ENCODE results near the gene FAM83D. TPM values are rescaled to one million over a fixed set of nuclear protein-coding genes. Genes with fewer than 3 reads are reported as not detected.
"Not testable (repeated sequence)": the region's sequence is repeated elsewhere in the genome, so short reads cannot be mapped to it uniquely, and the experiment has no call there.

The FAM83D gene
- total RNA-seq, 1 donor from 2014 or later: 0.77 TPM

DNA sequence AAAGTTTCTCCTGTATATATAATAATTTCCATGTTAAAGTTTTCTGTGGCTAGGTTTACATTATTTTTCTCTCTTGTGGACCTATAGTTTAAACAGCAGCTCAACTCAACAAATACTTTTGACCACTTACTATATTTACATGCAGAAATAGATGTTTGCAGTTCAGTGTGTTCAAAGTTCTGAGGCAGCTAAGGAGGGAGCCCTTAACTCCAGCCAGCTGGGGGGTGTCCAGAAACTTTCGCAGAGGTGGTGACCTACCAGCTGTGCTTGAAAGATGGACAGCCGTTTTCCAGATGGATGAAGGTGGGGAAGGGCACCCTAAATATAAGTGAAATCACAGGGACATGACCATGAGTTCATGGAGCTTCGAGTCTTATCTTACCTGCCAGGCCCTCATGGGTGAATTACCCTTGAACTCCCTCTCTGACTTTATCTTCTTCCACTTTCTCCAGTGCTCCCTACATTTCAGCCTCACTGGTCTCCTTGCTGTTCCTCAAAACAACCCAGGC is 69.4 kb downstream of the FAM83D start:
- peaks cover 85% of the 10 kb centered on the region for H3K36me3 ChIP-seq
- intact Hi-C loops (cut with micrococcal nuclease): no loop called here
- H3K4me1 ChIP-seq: peaks cover 4% of the 10 kb centered on the region
- H3K9me3 ChIP-seq (replicated peaks): no peaks in the 10 kb centered on the region
- no peak overlapping the region for H3K27ac ChIP-seq (replicated peaks)
- H3K4me3 ChIP-seq: no peak overlapping the region
- DNase-seq: no peak
- H3K27me3 ChIP-seq (ENCODE audit: low read depth): no peaks in the 10 kb centered on the region
- no peak for TF ChIP-seq CTCF (IDR thresholded peaks at IDR 0.05; ENCODE audit: borderline replicate concordance)

GRCh38 chr20:38996866-38997265 is 70.6 kb downstream of the FAM83D start:
- H3K9me3 ChIP-seq (replicated peaks); H3K27ac ChIP-seq (replicated peaks); intact Hi-C loops (cut with micrococcal nuclease); H3K27me3 ChIP-seq (ENCODE audit: low read depth); H3K4me1 ChIP-seq; DNase-seq; H3K4me3 ChIP-seq: not testable (repeated sequence)
- peaks cover 86% of the 10 kb centered on the region for H3K36me3 ChIP-seq

GRCh38 chr20:38997622-38998021 is 71.4 kb downstream of the FAM83D start:
- Histone ChIP-seq H3K36me3 (peaks cover 91% of the 10 kb centered on the region), H3K9me3 (replicated peaks) (no peaks in the 10 kb centered on the region), H3K27me3 (ENCODE audit: low read depth) (no peaks in the 10 kb centered on the region), H3K4me3 (no peak overlapping the region), H3K27ac (replicated peaks) (no peak overlapping the region), H3K4me1 (no peaks in the 10 kb centered on the region)
- intact Hi-C loops (cut with micrococcal nuclease): no loop called here
- TF ChIP-seq CTCF (IDR thresholded peaks at IDR 0.05; ENCODE audit: borderline replicate concordance): no peak
- no peak for DNase-seq

GRCh38 chr20:38999217-38999616 is 73.0 kb downstream of the FAM83D start:
- Histone ChIP-seq H3K4me3 (no peak overlapping the region), H3K4me1 (peaks cover under 1% of the 10 kb centered on the region), H3K27me3 (ENCODE audit: low read depth) (no peaks in the 10 kb centered on the region), H3K27ac (replicated peaks) (no peak overlapping the region), H3K9me3 (replicated peaks) (no peaks in the 10 kb centered on the region), H3K36me3 (peaks cover 89% of the 10 kb centered on the region)
- intact Hi-C loops (cut with micrococcal nuclease): no loop called here
- DNase-seq: no peak
- no peak for TF ChIP-seq CTCF (IDR thresholded peaks at IDR 0.05; ENCODE audit: borderline replicate concordance)

DNA sequence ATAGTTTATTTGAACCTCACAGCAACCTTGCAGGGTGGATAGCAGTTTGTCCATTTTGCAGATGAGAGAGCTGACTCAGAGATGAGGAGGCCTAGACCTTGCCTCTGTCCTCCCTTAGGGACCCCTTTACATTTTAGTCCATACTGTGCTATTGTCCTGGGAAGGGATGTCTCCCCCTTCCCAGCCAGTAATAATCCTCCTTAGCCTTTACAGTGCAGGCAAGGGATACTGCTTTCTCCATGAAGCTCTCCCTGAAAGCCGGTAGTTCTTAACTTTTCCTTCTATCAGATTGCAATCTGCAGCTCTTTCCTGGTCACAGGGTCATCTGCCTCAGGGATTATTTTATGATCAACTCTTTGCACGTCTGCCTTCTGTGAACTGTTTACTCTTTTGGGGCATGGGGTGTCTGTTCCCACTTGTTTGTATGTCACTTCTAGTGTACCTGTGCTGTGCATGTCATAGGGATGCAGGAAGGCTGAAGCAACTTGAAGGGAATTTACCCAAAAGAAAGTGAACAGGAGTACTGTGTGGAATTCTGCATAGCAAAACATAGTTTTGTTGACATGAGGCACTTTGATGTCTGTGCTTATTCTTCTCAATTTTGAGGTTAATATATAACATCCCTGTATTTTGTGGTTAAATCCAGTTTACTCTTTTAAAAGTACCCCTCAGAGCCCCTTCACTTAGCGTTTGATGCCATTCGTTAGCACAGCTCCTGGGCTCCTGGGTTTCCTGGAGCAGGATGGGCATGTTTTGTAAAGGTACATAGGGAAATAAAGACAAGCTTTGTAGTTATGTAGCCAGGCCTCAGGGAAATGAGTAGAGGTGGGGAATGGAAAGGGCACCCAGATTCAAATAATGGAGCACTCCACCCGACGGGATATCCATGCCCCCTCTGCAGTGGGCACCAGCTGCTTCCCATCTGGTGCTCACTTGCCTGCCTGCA is 74.0 kb downstream of the FAM83D start:
- Histone ChIP-seq H3K4me3 (no peak overlapping the region), H3K9me3 (replicated peaks) (no peaks in the 10 kb centered on the region), H3K4me1 (peaks cover 3% of the 10 kb centered on the region), H3K27me3 (ENCODE audit: low read depth) (no peaks in the 10 kb centered on the region), H3K27ac (replicated peaks) (no peak overlapping the region), H3K36me3 (peaks cover 92% of the 10 kb centered on the region)
- intact Hi-C loops (cut with micrococcal nuclease): no loop called here
- no peak for DNase-seq
- TF ChIP-seq CTCF (IDR thresholded peaks at IDR 0.05; ENCODE audit: borderline replicate concordance): no peak

Other genes with a start within 250 kb of the FAM83D start
- not detected for gene SLC32A1, start 201.9 kb upstream of the FAM83D start, total RNA-seq
- 3.1 TPM for gene ACTR5, start 178.0 kb upstream of the FAM83D start, total RNA-seq
- 6.3 TPM for gene PPP1R16B, start 120.7 kb upstream of the FAM83D start, total RNA-seq
- 15.8 TPM for gene DHX35, start 35.9 kb downstream of the FAM83D start, total RNA-seq

Data from left ventricle myocardium inferior (tissue), 1 donor.